ENCODE results near the gene LOXL4. TPM values are rescaled to one million over a fixed set of nuclear protein-coding genes. Genes with fewer than 3 reads are reported as not detected.

LOXL4 gene
- polyA plus RNA-seq, 3 donors = 0.03 to 0.05 TPM; not detected in 1

- Histone ChIP-seq H3K36me3 (replicated peaks in 1 of 2; ENCODE audit: control insufficient read depth in 1 of 2, insufficient read depth in 2 of 2, low read length in 2 of 2) (no peaks in the 10 kb centered on the region), H3K27ac (ENCODE audit: low read depth in 1 of 2, low read length in 2 of 2) (no peak overlapping the region), H3K4me2 (replicated peaks; ENCODE audit: extremely low read depth, low read length, poor library complexity, severe bottlenecking) (no peak overlapping the region), H3K9ac (ENCODE audit: insufficient read depth, low read length, poor library complexity, severe bottlenecking) (no peak overlapping the region), H3K4me1 (ENCODE audit: control insufficient read depth in 1 of 2, insufficient read depth in 2 of 2, low read length in 2 of 2) (peaks cover 7 to 8% of the 10 kb centered on the region in 2 donors), H4K20me1 (ENCODE audit: insufficient read depth, low read length) (no peaks in the 10 kb centered on the region), H2AFZ (ENCODE audit: insufficient read depth, low read depth, low read length, poor library complexity, severe bottlenecking) (no peak overlapping the region), H3K27me3 (ENCODE audit: control insufficient read depth in 2 of 2, insufficient read depth in 2 of 2, low read length in 2 of 2) (peaks cover 13 to 38% of the 10 kb centered on the region in 2 donors), H3K79me2 (ENCODE audit: insufficient read depth, low read length) (no peaks in the 10 kb centered on the region), H3K4me3 (replicated peaks in 1 of 3; ENCODE audit: low read depth in 2 of 3, low read length in 3 of 3) (no peak overlapping the region), H3K9me3 (replicated peaks in 1 of 2; ENCODE audit: control insufficient read depth in 1 of 2, insufficient read depth in 1 of 2, low read length in 2 of 2) (peaks cover 0 to 4% of the 10 kb centered on the region in 2 donors)
- 95% methylated on average over 2 of the region's 2 CpGs for WGBS (ENCODE audit: insufficient coverage)
- TF ChIP-seq CTCF (IDR thresholded peaks at IDR 0.05) = no peak
- H3K4me3 Mint-ChIP-seq = no peak overlapping the region
- H3K27me3 Mint-ChIP-seq (ENCODE audit: low read depth in 3 of 3) = peaks cover 40 to 67% (median 48%) of the 10 kb centered on the region in 3 donors
- H3K4me1 Mint-ChIP-seq = peaks cover 9% of the 10 kb centered on the region
- no peak overlapping the region for H3K27ac Mint-ChIP-seq
- intact Hi-C loops (cut with micrococcal nuclease) = no loop called here
- H3K36me3 Mint-ChIP-seq = peaks cover 0 to 3% of the 10 kb centered on the region in 2 donors
- no peak for DNase-seq
- H3K9me3 Mint-ChIP-seq = peaks cover 0 to 10% (median 2%) of the 10 kb centered on the region in 7 donors
Measured at GRCh38 chr10:98270786-98271185, 2.8 kb upstream of the LOXL4 start.

- no peak overlapping the region for H3K4me3 ChIP-seq (replicated peaks in 1 of 3; ENCODE audit: low read depth in 2 of 3, low read length in 3 of 3)
- H3K4me3 Mint-ChIP-seq = peak overlapping the region in 1 of 2 donors; percentile 49
- peak overlapping the region in 1 of 7 donors; percentile 43 for H3K27ac Mint-ChIP-seq
- peaks cover 7% of the 10 kb centered on the region for H3K4me1 Mint-ChIP-seq
- no peak overlapping the region for H2AFZ ChIP-seq (ENCODE audit: insufficient read depth, low read depth, low read length, poor library complexity, severe bottlenecking)
- H3K4me1 ChIP-seq (ENCODE audit: control insufficient read depth in 1 of 2, insufficient read depth in 2 of 2, low read length in 2 of 2) = peaks cover 7 to 8% of the 10 kb centered on the region in 2 donors
- H3K27ac ChIP-seq (ENCODE audit: low read depth in 1 of 2, low read length in 2 of 2) = no peak overlapping the region
- peaks cover 13 to 38% of the 10 kb centered on the region in 2 donors for H3K27me3 ChIP-seq (ENCODE audit: control insufficient read depth in 2 of 2, insufficient read depth in 2 of 2, low read length in 2 of 2)
- peaks cover 0 to 3% of the 10 kb centered on the region in 2 donors for H3K36me3 Mint-ChIP-seq
- intact Hi-C loops (cut with micrococcal nuclease) = no loop called here
- no peak overlapping the region for H3K9ac ChIP-seq (ENCODE audit: insufficient read depth, low read length, poor library complexity, severe bottlenecking)
- H3K9me3 ChIP-seq (replicated peaks in 1 of 2; ENCODE audit: control insufficient read depth in 1 of 2, insufficient read depth in 1 of 2, low read length in 2 of 2) = peaks cover 0 to 4% of the 10 kb centered on the region in 2 donors
- H3K27me3 Mint-ChIP-seq (ENCODE audit: low read depth in 3 of 3) = peaks cover 40 to 68% (median 48%) of the 10 kb centered on the region in 3 donors
- no peak for TF ChIP-seq CTCF (IDR thresholded peaks at IDR 0.05)
- H3K36me3 ChIP-seq (replicated peaks in 1 of 2; ENCODE audit: control insufficient read depth in 1 of 2, insufficient read depth in 2 of 2, low read length in 2 of 2) = no peaks in the 10 kb centered on the region
- H3K9me3 Mint-ChIP-seq = peaks cover 0 to 10% (median 0%) of the 10 kb centered on the region in 7 donors
- no peaks in the 10 kb centered on the region for H3K79me2 ChIP-seq (ENCODE audit: insufficient read depth, low read length)
- DNase-seq = no peak
- no peak overlapping the region for H3K4me2 ChIP-seq (replicated peaks; ENCODE audit: extremely low read depth, low read length, poor library complexity, severe bottlenecking)
- WGBS (ENCODE audit: insufficient coverage) = 76% methylated on average over 3 of the region's 10 CpGs
- no peaks in the 10 kb centered on the region for H4K20me1 ChIP-seq (ENCODE audit: insufficient read depth, low read length)
Measured at GRCh38 chr10:98270073-98270740, 2.2 kb upstream of the LOXL4 start.
